LNCAP (cell line): ENCODE results near the gene MOV10.

Experiments
- TF ChIP-seq, protein P1 (sequence below): fragments of 450-650 bp; IDR thresholded peaks from 2 replicates; pipeline ENCODE4 v1.5.1; 2017; ENCODE audit warnings: mild to moderate bottlenecking

Gene MOV10

DNA sequence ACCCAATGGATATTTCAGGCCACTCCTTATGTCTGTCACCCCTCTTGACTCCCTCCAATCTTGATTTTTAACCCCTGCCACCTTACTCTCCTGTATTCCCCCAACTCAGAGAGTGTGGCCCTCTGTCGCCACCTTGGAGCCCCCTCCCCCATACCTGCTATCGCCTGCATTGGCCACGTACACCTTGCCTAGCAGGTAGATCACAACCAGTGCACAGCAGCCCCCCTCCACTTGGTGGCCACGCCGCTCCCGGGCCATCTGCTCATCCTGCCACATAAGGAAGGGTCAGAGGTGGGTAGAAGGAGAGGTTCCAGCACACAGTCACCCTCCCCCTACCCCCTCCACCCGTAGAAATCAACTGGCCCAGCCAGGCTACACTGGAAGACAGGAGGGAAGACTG lies 37.7 kb downstream of the MOV10 start:
- TF ChIP-seq, protein P1, sequence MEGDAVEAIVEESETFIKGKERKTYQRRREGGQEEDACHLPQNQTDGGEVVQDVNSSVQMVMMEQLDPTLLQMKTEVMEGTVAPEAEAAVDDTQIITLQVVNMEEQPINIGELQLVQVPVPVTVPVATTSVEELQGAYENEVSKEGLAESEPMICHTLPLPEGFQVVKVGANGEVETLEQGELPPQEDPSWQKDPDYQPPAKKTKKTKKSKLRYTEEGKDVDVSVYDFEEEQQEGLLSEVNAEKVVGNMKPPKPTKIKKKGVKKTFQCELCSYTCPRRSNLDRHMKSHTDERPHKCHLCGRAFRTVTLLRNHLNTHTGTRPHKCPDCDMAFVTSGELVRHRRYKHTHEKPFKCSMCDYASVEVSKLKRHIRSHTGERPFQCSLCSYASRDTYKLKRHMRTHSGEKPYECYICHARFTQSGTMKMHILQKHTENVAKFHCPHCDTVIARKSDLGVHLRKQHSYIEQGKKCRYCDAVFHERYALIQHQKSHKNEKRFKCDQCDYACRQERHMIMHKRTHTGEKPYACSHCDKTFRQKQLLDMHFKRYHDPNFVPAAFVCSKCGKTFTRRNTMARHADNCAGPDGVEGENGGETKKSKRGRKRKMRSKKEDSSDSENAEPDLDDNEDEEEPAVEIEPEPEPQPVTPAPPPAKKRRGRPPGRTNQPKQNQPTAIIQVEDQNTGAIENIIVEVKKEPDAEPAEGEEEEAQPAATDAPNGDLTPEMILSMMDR: no peak

DNA sequence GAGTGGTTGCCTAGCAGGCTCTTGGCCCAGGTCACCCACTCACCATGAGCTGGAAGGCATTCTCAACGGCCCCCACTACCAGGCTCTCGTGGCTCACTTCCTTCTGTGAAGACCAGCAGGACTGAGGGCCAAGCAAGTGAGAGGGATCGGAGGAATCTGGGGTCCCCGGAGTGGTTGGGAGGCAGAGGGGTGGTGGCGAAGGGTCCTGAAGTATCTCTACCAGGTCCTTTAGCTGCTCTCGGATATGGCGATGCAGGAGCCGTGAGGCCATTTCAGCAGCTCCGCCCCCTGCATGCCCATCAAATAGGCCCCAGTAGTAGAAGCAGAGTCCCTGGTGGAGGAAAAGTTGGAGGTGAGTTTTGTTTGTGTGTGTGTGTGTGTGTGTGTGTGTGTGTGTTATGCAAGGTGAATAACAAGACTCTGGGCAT lies 38.3 kb downstream of the MOV10 start:
- TF ChIP-seq, protein P1: no peak

DNA sequence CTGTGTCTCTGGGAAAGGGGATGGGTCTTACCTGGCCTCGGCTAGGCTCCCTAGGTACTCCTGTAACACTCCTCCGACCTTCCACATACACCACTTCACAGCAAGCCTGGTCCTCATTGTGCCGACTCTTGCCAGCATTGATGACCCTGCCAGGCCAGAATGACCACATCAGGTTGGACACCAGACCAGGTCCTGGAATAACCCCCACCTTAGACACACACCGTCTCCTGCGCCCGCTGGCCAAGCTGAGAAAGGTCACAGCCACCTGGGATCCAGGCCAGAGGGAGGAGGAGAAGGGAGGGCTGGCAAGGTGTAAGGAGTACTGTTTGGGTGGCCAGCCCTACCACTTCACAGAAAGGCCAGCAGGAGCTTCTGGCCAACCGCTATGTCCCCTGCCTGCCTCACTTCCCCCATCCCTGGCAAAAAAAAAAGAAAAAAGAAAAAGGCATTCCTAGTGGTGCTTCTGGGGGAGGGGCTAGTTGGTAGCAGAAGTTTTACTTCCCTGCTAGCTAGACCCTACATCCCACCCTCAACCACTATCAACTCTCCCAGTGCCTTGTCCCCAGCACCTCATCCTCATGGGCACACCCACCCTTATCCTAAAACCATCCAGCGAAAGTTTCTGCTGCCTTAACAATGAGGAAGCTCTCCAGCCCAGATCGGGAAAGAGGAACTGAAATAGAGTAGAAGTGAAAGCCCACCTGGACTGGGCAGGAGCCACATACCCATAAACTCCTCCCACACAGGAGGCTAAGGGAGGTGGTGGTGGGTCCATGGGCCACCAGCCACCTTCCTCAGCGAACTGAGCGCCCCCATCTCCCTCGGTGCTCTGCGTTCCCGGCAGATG lies 39.2 kb downstream of the MOV10 start:
- TF ChIP-seq, protein P1: no peak

DNA sequence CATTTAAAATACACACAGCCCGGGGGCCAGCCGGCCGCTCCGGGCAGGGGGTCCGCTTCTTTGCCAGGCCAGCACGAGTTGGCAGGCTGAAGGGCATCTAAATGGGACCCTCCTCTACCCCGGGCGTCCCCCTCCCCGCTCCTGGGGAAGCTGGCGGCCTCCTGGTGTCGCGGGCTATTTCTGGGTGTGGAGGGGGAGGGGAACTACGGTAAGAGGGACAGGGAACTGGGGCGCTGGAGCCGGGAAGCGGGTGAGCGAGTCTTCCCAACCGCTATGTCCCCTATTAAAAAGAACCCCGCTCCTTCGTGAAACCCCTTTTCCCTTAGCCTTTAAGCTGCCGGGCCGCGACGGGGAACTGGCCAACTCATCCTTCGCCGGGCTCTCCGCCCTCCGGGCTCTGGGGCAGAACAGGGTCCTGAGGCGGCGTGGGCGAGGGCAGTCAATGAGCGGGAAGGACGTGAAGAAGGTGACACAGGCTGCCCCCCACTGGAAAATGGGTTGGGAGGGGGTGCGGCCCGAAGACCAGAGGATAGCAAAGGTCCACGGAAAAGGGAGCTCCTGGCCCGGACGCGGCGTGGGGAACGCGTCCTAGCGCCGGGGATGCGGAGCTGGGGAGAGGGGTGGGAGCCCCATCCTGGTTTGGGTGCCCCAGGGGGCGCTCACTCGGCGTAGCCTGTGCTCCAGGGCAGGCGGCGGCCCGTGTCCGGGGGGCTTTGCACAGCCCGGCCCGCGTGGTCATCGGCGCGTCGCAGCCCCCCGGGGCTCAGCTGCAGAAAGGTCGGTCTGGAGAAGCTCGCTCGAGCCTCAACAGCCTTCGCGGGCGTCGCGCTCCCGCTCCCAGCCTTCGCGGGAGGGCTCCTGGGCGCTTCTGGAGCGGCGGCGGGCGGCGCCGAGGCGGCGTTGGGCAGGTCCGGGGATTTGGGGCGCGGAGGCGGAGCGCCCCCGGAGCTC lies 40.1 kb downstream of the MOV10 start:
- TF ChIP-seq, protein P1: peak; percentile 24; the same call in 1 of the 2 replicates

DNA sequence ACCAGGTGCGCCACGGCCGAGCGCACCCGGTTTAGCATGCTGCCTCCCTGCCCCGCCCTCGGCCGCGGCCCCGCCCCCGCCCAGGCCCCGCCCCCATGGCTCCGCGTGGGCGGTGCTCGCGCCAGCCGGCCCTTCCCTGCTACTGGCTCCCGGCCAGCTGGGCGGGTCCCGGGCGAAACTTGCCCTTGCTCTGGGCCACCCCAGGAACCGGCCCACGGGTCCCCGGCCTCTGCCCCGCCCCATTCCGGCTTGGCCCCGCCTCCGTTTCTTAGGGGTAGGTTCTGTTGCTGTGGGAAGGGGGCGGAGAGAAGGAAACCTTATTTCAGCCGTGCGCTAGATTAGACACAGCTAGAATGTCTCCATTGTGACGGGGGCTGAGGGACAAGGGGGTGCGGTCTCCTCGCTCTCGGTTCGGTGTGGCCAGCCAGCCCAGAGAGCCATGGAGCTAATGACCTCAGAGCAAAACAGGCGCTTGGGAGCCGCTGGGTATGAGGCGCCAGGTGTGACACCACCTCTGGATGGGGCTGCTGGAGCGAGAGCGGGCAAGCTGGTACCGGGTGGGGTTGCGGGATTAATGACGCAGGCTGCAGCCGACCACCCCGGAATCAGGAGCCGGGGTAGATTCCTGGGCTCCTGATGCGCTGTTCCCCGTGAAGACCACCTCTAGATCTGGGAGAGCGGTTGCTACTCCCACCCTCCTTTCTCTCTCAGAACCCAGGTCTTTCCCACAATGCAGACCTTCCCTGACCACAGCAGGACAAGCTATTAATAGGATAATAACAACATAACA lies 41.0 kb downstream of the MOV10 start, which contains the start of gene PPM1J:
TSS of gene PPM1J (minus strand) at position 69 of the 790 bp plus-strand sequence. CDS start at position 38, 31 bp downstream.
- TF ChIP-seq, protein P1: no peak

DNA sequence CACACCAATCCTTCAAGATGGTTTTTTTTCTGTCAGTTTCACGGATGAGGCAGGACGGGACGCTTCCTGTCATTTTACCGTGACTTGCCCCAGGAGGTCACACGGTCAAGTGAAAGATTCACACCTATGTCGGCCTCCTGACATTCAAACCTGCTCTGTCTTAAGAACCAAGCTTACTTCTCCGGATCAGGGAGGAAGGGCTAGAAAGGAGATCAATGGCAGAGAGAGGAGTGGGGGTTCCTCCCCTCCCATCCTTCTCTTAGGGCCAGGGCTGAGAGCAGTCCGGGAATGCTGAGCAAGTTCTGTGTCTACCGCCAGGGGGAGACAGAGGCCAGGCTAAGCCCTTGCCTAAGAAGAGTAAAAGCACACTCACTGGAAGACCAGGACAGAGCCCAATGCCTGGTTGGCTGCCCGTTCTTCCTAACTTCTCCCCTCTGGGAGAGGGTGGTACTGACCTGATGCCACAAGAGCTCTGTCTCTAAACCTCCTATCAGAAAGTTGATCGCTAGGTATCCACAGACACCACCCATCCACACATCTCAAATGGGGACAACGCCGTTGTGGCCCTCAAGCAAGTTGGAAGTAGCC lies 41.8 kb downstream of the MOV10 start:
- TF ChIP-seq, protein P1: peak; percentile 92
